ENCODE results near the gene OR1N2.
"Not testable (repeated sequence)": the region's sequence is repeated elsewhere in the genome, so short reads cannot be mapped to it uniquely, and the experiment has no call there.

The OR1N2 gene

GRCh38 chr9:122552812-122553211 is at the start of gene OR1N2:
Gene OR1N2, plus strand, starts transcription at chr9:122553112. Its CDS starts 100 bp downstream, at chr9:122553212.
- no peak for DNase-seq

- DNase-seq = no peak
Measured at GRCh38 chr9:122506964-122507363, 45.9 kb upstream of the OR1N2 start.

- DNase-seq = no peak
Measured at GRCh38 chr9:122510502-122510901, 42.4 kb upstream of the OR1N2 start, which contains the start of gene OR1J2. Gene OR1J2, plus strand, starts transcription at chr9:122510802. Its CDS starts 0 bp downstream, at chr9:122510802.

GRCh38 chr9:122518226-122518625 is 34.7 kb upstream of the OR1N2 start:
- DNase-seq = peak; percentile 4 to 48

- no peak for DNase-seq
Measured at GRCh38 chr9:122518841-122519240, 34.1 kb upstream of the OR1N2 start, which contains the start of gene OR1J4. Gene OR1J4, plus strand, starts transcription at chr9:122519141. Its CDS starts 0 bp downstream, at chr9:122519141.

GRCh38 chr9:122519376-122519775 is 33.5 kb upstream of the OR1N2 start:
- peak in 1 of 2 experiments; percentile 1 for DNase-seq

GRCh38 chr9:122526602-122527001 is 26.3 kb upstream of the OR1N2 start:
- DNase-seq = no peak

- DNase-seq = no peak
Measured at GRCh38 chr9:122527193-122527592, 25.7 kb upstream of the OR1N2 start, which contains the start of gene OR1N1. Gene OR1N1, minus strand, starts transcription at chr9:122527293. Its CDS starts 0 bp downstream, at chr9:122527293.

- not testable (repeated sequence) for DNase-seq
Measured at GRCh38 chr9:122531157-122531556, 21.8 kb upstream of the OR1N2 start.

GRCh38 chr9:122536134-122536533 is 16.8 kb upstream of the OR1N2 start:
- DNase-seq = no peak

- not testable (repeated sequence) for DNase-seq
Measured at GRCh38 chr9:122537066-122537465, 15.8 kb upstream of the OR1N2 start.

- DNase-seq = no peak
Measured at GRCh38 chr9:122538757-122539156, 14.2 kb upstream of the OR1N2 start.

GRCh38 chr9:122546196-122546595 is 6.7 kb upstream of the OR1N2 start:
- no peak for DNase-seq

- DNase-seq = no peak
Measured at GRCh38 chr9:122551371-122551770, 1.5 kb upstream of the OR1N2 start.

- DNase-seq = no peak
Measured at GRCh38 chr9:122561446-122561845, 8.5 kb downstream of the OR1N2 start.

- DNase-seq = no peak
Measured at GRCh38 chr9:122562134-122562760, 9.3 kb downstream of the OR1N2 start.

GRCh38 chr9:122567901-122568300 is 15.0 kb downstream of the OR1N2 start:
- no peak for DNase-seq

- DNase-seq = no peak
Measured at GRCh38 chr9:122572456-122572855, 19.5 kb downstream of the OR1N2 start.

GRCh38 chr9:122579874-122580273 is 27.0 kb downstream of the OR1N2 start:
- no peak for DNase-seq

- DNase-seq = no peak
Measured at GRCh38 chr9:122580360-122580759, 27.4 kb downstream of the OR1N2 start.

- DNase-seq = not testable (repeated sequence)
Measured at GRCh38 chr9:122583284-122583683, 30.4 kb downstream of the OR1N2 start, which contains the start of gene OR1L8. Gene OR1L8, minus strand, starts transcription at chr9:122583384. Its CDS starts 14,907 bp downstream, at chr9:122568477.
